ENCODE results near the gene MACROD1.

DNA sequence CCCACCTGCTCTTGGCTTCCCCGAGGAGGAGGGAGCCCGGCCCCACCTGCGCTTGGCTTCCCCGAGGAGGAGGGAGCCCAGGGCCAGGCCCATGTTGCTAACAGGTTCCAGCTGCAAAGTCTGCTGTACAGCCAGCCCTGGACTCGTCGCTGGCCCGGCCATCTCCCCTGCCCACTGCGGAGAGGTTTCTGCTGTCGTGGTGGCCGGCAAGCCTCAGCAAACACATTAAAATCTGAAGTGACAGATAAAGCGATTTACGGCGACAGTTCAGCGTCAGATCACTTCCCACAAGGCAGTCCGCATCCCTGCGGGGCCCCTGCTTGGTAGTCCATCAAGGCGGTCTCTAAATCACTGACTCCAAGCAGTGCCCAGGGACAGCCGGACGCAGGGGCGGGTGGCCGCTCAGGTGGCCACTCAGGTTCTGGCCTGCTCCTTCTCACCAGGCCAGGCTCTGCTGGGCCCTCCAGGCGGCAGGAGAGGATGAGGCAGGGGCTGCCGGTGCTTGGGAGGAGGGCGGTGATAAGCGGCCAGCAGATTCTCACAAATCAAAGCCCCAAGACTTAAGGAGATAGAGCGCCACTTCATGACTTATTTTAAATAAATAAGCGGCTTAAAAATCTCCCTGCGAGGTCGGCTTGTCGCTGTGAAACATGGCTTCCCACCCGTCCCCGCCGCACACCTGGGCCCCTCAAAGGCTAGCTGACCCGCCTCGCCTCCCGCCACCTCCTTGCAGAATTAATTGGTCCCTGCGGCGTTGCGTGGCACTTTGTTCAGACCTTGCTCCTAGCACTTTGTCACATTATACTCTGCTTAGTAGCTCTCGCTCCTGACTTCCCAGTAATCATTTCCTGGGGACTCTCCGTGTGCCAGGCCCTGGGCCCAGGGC is 21.1 kb downstream of the MACROD1 start:
- TF ChIP-seq, protein P1, sequence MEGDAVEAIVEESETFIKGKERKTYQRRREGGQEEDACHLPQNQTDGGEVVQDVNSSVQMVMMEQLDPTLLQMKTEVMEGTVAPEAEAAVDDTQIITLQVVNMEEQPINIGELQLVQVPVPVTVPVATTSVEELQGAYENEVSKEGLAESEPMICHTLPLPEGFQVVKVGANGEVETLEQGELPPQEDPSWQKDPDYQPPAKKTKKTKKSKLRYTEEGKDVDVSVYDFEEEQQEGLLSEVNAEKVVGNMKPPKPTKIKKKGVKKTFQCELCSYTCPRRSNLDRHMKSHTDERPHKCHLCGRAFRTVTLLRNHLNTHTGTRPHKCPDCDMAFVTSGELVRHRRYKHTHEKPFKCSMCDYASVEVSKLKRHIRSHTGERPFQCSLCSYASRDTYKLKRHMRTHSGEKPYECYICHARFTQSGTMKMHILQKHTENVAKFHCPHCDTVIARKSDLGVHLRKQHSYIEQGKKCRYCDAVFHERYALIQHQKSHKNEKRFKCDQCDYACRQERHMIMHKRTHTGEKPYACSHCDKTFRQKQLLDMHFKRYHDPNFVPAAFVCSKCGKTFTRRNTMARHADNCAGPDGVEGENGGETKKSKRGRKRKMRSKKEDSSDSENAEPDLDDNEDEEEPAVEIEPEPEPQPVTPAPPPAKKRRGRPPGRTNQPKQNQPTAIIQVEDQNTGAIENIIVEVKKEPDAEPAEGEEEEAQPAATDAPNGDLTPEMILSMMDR (IDR thresholded peaks at IDR 0.05 in 8 of 11, conservative IDR thresholded peaks at IDR 0.05 in 3 of 11): no peak
- TF ChIP-seq POLR2A (IDR thresholded peaks at IDR 0.05): no peak
- no peak for TF ChIP-seq POLR2AphosphoS5 (IDR thresholded peaks at IDR 0.05)

Data from spleen (tissue), 7 donors.